GM18526 (cell line): ENCODE data around the gene CLSTN1.

Source experiments
- POLR2A ChIP-seq: IDR thresholded peaks from 3 replicates; pipeline ENCODE4 v1.6.1; 2011; ENCODE audit not compliant: insufficient read length; ENCODE audit errors: extremely low read depth

The CLSTN1 gene

DNA sequence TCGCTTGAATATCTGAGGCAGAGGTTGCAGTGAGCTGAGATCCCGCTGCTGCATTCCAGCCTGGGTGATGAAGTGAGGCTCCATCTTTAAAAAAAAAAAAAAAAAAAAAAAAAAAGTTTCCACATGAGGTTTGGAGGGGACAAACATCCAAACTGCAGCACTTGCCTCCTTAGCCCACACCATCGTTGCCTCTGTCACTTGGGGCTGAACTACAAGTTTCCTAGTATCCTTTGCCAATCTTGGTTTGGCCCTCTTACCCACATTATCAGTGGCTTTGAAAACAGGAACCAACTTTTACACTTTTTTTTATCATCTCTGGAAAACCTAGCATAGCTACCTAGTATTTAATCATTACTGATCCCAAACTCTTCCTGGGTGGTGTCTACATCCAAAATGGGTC lies 59.2 kb downstream of the CLSTN1 start:
- no peak for TF ChIP-seq POLR2A

DNA sequence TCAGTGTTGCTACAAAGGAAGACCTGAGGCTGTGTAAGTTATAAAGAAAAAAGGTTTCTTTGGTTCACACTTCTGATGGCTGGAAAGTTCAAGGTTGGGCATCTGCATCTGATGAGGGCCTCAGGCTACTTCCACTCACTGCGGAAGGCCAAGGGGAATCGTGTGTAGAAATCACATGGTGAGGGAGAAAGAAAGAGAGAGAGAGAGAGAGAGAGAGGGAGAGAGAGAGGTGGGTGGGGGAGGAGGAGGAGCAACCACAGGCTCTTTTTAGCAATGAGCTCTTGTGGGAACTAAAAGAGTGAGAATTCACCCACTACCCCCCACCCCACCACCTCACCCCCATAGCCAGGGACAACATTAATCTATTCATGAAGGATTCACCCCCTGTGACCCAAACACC lies 59.9 kb downstream of the CLSTN1 start:
- TF ChIP-seq POLR2A = no peak

DNA sequence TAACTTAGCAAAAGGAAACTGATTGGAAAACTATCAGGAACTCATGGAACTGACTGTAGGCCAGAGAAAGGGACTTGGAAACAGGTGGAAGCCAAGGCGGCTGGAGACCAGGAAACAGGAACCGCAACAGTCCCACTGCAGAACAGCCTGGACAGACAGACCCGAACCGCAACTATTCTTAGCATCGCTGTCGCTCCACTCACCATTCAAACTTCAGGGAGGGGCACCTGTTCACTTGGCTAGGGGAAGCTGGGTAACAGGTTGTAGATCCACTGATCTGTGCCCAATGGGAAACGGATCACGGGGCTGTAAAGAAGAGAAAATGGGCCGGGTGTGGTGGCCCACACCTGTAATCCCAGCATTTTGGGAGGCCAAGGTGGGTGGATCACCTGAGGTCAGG lies 61.9 kb downstream of the CLSTN1 start:
- no peak for TF ChIP-seq POLR2A

DNA sequence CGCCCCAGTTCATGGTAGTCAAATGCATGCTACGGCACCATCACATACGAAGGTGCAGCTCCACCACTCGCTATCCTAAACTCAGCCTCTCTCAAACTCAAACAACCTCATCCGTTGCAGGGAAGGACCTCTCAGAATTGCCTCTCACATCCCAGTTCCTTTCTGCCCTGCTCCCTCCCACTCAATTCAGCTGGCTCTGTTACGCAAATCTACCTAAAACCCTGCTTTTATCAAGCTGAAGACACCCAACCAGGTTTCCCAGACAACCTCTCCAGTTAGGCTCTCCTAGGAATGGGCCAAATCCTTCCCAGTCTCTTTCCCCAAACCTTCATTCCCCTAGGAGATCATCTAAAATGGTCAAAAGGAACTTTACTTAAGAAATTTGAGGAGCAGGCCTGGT lies 62.9 kb downstream of the CLSTN1 start:
- no peak for TF ChIP-seq POLR2A

DNA sequence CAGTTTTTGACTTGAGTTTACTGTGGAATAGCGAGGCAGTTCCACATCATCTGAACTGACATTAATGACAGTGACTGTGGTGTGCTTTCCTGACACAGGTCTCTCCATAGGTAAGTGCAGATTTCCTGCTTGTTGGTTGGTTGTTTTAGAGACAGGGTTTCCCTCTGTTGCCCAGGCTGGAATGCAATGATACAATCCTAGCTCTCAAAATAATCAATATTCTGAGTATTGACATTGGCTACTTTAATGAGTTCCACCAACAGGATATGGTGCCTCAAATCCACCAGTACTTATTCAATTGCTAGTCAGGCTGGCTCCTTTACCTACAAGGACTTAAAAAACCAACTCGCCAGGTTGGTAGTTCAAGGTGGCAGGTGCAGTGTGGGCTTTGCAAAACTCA lies 63.8 kb downstream of the CLSTN1 start:
- no peak for TF ChIP-seq POLR2A

DNA sequence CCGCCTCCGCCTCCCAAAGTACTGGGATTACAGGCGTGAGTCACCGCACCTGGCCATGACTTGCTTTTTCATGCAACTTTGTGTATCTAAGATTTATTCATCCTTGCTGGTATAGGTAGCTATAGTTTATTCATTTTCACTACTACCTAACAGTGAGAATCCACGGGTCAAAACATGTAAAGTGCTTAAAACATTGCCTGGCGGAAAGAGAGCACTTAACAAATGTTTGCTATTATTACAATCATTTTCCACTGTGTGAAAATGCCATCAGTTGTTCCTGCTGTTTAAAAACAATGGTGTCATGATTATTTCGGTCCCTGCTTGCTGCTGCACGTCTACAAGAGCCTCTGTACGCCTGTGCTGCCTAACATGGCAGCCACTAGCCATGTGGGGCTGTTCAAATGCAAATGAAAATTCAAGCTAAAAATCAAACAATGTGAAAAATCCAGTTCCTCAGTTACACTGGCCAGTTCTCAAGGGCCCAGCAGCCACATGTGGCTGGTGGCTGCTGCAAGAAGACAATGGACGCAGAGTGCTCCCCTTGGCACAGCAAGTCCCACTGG lies 65.1 kb downstream of the CLSTN1 start:
- TF ChIP-seq POLR2A = no peak

DNA sequence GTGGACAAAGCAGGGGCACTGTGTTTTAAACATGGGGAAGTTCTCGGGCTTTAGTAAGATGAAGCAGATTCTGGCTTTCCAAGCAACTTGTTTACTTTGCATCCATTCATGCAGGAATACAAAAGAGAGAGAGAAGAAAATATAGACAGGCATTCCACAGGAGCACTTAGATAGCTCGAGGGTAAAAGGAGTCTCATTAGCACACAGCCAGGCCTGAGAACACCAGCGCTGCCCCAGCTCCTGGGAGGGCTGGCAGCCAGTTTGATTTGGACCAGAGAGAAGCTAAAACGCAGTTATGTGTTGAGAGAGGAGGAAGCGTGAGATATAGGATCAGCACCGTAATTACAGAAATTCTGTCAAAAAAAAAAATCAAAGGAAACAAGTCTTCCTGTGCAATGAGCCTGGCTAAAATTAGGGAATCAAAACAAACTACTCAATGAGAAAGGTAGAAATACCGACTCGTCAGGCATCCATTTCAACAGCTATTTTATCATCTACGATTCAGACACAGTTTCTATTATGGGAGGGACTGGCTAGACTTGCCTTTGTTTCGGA lies 68.2 kb downstream of the CLSTN1 start:
- no peak for TF ChIP-seq POLR2A

DNA sequence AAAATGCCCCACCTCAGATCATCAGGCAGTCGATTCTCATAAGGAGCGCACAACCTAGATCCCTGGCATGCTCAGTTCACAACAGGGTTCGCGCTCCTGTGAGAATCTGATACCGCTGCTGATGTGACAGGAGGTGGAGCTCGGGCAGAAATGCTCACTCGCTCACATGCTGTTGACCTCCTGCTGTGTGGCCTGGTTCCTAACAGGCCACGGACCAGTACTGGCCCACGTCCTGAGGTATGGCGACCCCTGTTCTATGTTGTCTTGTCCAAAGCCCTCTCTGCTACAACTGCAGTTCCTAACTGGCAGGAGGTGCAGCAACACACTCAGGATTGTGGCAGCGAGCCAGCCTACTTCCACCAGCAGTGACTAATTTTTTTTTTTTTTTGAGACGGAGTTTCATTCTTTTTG lies 70.6 kb downstream of the CLSTN1 start:
- no peak for TF ChIP-seq POLR2A

DNA sequence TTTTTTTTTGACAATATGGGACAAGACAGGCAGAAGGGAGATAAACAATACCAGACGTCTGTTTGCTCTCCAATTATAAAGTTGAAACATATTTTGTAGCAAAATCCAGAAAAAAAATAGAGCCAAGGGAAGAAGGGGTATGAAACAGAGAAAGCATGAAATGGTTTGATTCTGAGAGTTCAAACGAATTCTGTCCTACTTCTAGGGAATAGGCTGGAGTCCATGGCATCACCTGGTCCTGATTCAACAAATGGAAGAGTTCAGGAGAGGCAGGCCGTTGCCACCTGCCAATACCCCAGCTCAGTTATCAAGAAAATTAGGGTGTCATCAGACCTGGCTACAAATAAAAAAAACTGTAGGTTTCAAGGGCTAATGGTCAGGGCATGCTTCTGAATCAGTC lies 71.8 kb downstream of the CLSTN1 start:
- TF ChIP-seq POLR2A = no peak

DNA sequence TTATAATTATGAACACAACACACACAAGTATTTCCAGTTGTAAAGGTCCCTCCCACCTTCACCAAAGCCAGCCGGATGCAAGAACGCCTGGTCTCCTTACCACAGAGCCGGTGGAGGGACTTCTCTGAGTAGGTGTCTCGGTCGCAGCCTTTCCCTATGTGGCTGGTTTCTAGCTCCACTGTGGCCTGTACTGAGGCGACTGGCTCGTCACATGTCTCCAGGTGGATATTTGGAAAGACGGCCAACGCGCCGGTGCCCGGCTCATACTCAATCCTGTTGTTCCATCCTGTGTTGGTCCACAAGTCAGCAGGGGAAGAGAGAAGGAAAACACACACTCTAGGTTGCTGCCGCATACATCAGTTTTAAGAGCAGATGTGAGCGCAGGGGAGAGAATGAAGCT lies 74.4 kb downstream of the CLSTN1 start:
- TF ChIP-seq POLR2A = no peak

DNA sequence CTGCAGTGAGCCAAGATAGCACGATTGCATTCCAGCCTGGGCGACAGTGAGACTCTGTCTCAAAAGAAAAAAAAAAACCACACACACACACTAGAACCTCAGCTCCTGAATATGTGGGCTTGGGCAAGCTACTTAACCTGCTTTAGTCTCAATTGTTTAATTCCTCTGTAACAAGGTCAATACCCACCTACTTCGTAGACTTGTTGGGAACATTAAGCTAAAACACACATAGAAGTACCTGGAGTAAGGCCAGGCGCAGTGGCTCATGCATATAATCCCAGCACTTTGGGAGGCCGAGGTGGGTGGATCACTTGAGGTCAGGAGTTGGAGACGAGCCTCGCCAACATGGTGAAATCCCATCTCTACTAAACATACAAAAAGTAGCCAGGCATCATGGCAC lies 77.1 kb downstream of the CLSTN1 start:
- TF ChIP-seq POLR2A = no peak

DNA sequence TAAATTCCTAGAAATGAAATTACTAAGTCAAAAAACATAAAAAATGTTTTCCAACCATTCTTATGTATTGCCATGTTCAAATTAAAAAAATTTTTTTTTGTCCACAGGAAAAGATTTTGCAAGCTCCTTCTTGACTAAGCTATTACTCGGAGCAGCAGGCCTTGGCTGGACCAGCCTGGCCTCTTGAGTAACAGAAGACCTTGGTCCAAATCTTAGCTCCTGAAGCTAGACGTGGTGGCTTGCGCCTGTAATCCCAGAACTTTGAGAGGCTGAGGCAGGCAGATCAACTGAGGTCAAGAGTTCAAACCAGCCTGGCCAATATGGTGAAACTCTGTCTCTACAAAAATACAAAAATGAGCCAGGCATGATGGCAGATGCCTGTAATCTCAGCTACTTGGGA lies 77.6 kb downstream of the CLSTN1 start:
- no peak for TF ChIP-seq POLR2A

DNA sequence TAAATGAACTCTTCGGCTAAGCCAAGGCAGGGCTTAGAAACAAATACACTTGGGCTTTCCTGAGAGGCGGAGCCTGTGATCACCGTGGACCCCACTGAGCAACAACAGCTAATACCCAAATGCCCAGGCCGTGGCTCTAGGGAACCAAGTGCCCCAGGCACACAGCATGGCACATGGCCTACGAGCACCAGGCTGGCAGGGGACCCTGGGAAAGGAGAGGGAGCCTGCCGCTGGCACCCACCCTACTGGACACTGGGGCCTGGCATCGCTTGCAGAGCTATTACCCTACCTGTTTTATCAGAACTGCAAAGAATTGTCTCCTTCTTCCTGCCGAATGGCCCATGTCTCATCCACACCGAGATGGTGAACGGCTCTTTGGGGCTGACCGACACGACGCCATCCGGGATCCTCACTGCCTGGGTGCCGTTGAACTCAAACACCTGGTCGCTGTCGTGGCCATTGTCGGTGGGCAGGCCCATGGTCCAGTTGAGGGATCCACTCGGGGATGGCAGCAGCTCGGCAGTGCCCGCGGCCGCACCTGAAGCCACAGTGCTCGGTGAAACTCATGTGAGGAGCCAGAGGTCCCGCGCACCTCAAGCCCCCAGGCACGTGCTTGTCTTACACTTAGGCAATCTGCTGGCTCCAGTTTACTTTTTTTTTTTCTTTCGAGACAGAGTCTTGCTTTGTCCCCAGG lies 79.5 kb downstream of the CLSTN1 start:
- no peak for TF ChIP-seq POLR2A

DNA sequence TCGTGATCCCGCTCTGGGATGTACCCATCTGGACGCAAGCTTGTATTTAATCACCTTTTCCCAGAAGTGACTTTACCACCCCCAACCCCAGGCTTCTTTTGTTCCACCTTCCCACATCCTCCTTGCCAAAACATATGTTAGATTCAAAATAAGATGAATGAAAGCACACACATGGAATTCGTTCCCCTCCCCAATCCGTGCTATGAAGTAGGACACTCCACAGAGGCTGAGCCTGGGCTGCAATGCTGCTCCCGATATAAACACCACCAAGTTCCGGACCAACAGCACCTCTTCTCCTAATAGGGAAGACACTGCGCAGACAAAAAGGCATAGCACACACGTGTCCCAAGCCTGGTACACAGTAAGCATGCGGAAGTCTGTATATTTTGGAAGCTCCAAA lies 86.1 kb downstream of the CLSTN1 start:
- no peak for TF ChIP-seq POLR2A

DNA sequence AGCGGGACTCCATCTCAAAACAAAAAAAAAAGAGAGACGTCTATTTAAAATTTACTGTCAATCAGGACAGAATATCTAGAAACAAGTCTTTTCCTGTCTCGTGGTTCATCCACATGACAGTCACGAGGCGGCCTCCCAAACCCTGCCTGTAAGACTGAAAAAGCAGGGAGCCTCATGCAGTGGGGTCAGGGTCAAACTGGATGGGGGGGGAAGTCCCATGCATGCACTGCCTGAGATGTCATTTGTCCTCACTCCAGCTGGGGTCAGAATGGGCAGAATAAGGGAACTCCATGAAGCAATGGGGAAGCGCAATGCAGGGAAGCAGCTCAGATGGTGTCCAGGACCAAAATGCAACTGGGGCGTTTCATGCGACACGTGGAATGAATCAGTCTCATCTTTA lies 86.7 kb downstream of the CLSTN1 start:
- TF ChIP-seq POLR2A = no peak

DNA sequence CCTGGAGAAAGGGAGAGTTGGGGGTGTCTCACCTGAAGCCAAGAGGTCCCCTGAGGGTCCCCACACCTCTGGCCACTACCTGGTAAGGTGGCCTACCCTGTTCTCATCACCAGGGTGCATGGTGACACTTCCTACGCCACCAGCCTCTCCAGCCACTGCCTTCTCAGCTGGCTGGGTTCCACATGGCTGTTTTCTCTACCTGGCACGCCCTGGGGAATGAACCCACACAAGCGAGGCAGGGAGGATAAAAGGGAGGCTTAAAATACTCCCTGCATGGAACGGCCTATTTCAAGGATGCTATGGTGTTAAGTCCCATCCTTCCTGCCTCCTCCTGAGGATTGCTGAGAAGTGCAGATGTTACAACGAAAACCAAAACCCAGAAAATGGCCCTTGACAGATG lies 87.5 kb downstream of the CLSTN1 start:
- TF ChIP-seq POLR2A = no peak

DNA sequence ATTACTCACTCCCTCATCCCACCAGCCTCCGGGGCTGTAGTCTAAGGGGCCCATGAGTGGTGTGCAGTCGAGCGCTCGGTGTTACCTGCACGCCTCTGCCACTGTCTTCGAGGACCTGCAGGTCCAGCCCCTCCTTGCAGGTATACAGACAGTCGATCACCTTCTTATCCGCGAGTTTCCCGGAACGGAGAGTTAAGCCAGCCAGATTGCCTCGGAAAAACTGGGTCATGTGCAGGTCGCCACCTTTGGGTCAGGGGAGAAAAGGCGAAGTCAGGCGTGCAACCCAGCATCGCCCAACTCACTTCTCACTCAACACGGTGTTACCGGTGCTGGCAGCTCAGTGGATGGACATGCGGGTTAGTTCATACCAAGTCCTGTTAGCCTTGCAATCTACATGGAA lies 88.0 kb downstream of the CLSTN1 start:
- no peak for TF ChIP-seq POLR2A
